ES-I3 (cell line): ENCODE results near the gene MKRN1.
"Not testable (repeated sequence)": the region's sequence is repeated elsewhere in the genome, so short reads cannot be mapped to it uniquely, and the experiment has no call there.

Experiments
- H3K36me3 ChIP-seq: 2 replicates; pipeline ENCODE4 v1.6.1; 2013; ENCODE audit warnings: mild to moderate bottlenecking, low read length, control low read depth, moderate library complexity; ENCODE audit not compliant: insufficient read depth
- H3K4me1 ChIP-seq: 2 replicates; pipeline ENCODE4 v1.6.1; 2013; ENCODE audit warnings: mild to moderate bottlenecking, control low read depth, low read length; ENCODE audit not compliant: insufficient read depth
- H3K9ac ChIP-seq: 2 replicates; pipeline ENCODE4 v1.6.1; 2013; ENCODE audit warnings: low read depth, mild to moderate bottlenecking, low read length, moderate library complexity
- H3K9me3 ChIP-seq: 2 replicates; pipeline ENCODE4 v1.6.1; 2013; ENCODE audit warnings: mild to moderate bottlenecking, low read length, moderate library complexity; ENCODE audit not compliant: control insufficient read depth, insufficient read depth

Gene MKRN1

GRCh38 chr7:140479062-140479738 is at the start of gene MKRN1:
Gene MKRN1, minus strand, starts transcription at chr7:140479505. Its CDS starts 161 bp downstream, at chr7:140479344.
- H3K4me1 ChIP-seq: peaks cover 10% of the 10 kb centered on the region
- H3K9me3 ChIP-seq: no peaks in the 10 kb centered on the region
- no peaks in the 10 kb centered on the region for H3K36me3 ChIP-seq
- peak within 1 kb of the TSS; percentile 95 for H3K9ac ChIP-seq

GRCh38 chr7:140526787-140527664 is 47.7 kb upstream of the MKRN1 start:
- Histone ChIP-seq H3K36me3 (no peaks in the 10 kb centered on the region), H3K9ac (no peak overlapping the region), H3K9me3 (no peaks in the 10 kb centered on the region), H3K4me1 (peaks cover 5% of the 10 kb centered on the region; the same call in 1 of the 2 replicates)

- Histone ChIP-seq H3K4me1 (peaks cover 5% of the 10 kb centered on the region; the same call in 1 of the 2 replicates), H3K9ac (no peak overlapping the region), H3K9me3 (no peaks in the 10 kb centered on the region), H3K36me3 (no peaks in the 10 kb centered on the region)
Observed at GRCh38 chr7:140526214-140526613, 46.9 kb upstream of the MKRN1 start.

- Histone ChIP-seq H3K9me3 (no peaks in the 10 kb centered on the region), H3K4me1 (peaks cover 5% of the 10 kb centered on the region; the same call in 1 of the 2 replicates), H3K36me3 (no peaks in the 10 kb centered on the region), H3K9ac (no peak overlapping the region)
Observed at GRCh38 chr7:140525743-140526142, 46.4 kb upstream of the MKRN1 start.

GRCh38 chr7:140521421-140521820 is 42.1 kb upstream of the MKRN1 start:
- Histone ChIP-seq H3K36me3 (peaks cover 4% of the 10 kb centered on the region; the same call in 1 of the 2 replicates), H3K9ac (no peak overlapping the region), H3K9me3 (no peaks in the 10 kb centered on the region), H3K4me1 (peaks cover 12% of the 10 kb centered on the region; the same call in 1 of the 2 replicates)

GRCh38 chr7:140519007-140519399 is 39.7 kb upstream of the MKRN1 start:
- Histone ChIP-seq H3K9me3 (no peaks in the 10 kb centered on the region), H3K4me1 (peaks cover 12% of the 10 kb centered on the region; the same call in 1 of the 2 replicates), H3K36me3 (peaks cover 4% of the 10 kb centered on the region; the same call in 1 of the 2 replicates), H3K9ac (no peak overlapping the region)

- Histone ChIP-seq H3K9me3 (no peaks in the 10 kb centered on the region), H3K9ac (no peak overlapping the region), H3K36me3 (peaks cover 4% of the 10 kb centered on the region; the same call in 1 of the 2 replicates), H3K4me1 (peaks cover 12% of the 10 kb centered on the region; the same call in 1 of the 2 replicates)
Observed at GRCh38 chr7:140518370-140519006, 39.2 kb upstream of the MKRN1 start.

GRCh38 chr7:140517546-140518369 is 38.5 kb upstream of the MKRN1 start:
- Histone ChIP-seq H3K36me3 (peaks cover 4% of the 10 kb centered on the region; the same call in 1 of the 2 replicates), H3K9ac (no peak overlapping the region), H3K4me1 (peaks cover 12% of the 10 kb centered on the region; the same call in 1 of the 2 replicates), H3K9me3 (no peaks in the 10 kb centered on the region)

- no peaks in the 10 kb centered on the region; the same call in 1 of the 2 replicates for H3K4me1 ChIP-seq
- H3K36me3 ChIP-seq: no peaks in the 10 kb centered on the region
- H3K9ac ChIP-seq: no peak overlapping the region
- H3K9me3 ChIP-seq: no peaks in the 10 kb centered on the region
Observed at GRCh38 chr7:140512317-140513000, 33.2 kb upstream of the MKRN1 start.

GRCh38 chr7:140509789-140510188 is 30.5 kb upstream of the MKRN1 start:
- Histone ChIP-seq H3K9ac (no peak overlapping the region), H3K9me3 (no peaks in the 10 kb centered on the region), H3K36me3 (no peaks in the 10 kb centered on the region), H3K4me1 (peaks cover 11% of the 10 kb centered on the region; the same call in 1 of the 2 replicates)

- H3K9ac ChIP-seq, H3K9me3 ChIP-seq, H3K36me3 ChIP-seq: not testable (repeated sequence)
- H3K4me1 ChIP-seq: peaks cover 11% of the 10 kb centered on the region; the same call in 1 of the 2 replicates
Observed at GRCh38 chr7:140507556-140507955, 28.3 kb upstream of the MKRN1 start.

GRCh38 chr7:140506788-140507464 is 27.6 kb upstream of the MKRN1 start:
- Histone ChIP-seq H3K4me1 (peaks cover 11% of the 10 kb centered on the region; the same call in 1 of the 2 replicates), H3K9ac (no peak overlapping the region), H3K9me3 (no peaks in the 10 kb centered on the region), H3K36me3 (no peaks in the 10 kb centered on the region)

GRCh38 chr7:140501966-140502365 is 22.7 kb upstream of the MKRN1 start:
- no peaks in the 10 kb centered on the region for H3K36me3 ChIP-seq
- peaks cover 8% of the 10 kb centered on the region; the same call in 1 of the 2 replicates for H3K4me1 ChIP-seq
- no peaks in the 10 kb centered on the region for H3K9me3 ChIP-seq
- H3K9ac ChIP-seq: no peak overlapping the region
